Nucleus accumbens (tissue), 56 donors: ENCODE results near the gene SPP2.

Experiments used
- DNase-seq, 56 donors: peaks; one replicate each; lab custom pipeline; 2025; lab: John Stamatoyannopoulos, UW

Gene SPP2, protein sequence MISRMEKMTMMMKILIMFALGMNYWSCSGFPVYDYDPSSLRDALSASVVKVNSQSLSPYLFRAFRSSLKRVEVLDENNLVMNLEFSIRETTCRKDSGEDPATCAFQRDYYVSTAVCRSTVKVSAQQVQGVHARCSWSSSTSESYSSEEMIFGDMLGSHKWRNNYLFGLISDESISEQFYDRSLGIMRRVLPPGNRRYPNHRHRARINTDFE

DNA sequence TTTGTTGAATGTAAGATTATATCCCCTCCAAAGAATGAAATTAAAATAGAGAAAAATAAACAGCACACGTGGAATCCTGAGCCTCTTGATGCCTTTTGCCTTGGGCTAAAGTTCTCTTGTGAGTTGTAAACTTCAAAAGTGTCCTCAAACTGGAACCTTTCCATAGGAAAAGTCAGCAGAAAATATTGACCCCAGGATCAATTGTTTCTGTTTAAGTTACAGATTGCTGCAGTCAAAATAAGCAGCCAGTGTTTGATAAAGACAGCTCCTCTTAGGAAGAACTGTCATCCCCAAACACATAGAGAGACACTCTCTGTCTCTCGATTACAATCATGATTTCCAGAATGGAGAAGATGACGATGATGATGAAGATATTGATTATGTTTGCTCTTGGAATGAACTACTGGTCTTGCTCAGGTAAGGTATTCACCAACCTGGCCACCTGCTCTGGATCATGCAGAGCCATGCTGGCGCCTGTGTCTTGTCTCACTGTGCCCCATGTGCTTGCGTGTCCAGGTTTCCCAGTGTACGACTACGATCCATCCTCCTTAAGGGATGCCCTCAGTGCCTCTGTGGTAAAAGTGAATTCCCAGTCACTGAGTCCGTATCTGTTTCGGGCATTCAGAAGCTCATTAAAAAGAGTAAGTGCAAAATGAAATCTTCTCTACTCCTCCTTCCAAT, at the start of gene SPP2:
Gene SPP2 (plus strand): TSS at position 248 of the 681 bp plus-strand sequence. CDS start 85 bp downstream, at position 333.
- DNase-seq = no peak

DNA sequence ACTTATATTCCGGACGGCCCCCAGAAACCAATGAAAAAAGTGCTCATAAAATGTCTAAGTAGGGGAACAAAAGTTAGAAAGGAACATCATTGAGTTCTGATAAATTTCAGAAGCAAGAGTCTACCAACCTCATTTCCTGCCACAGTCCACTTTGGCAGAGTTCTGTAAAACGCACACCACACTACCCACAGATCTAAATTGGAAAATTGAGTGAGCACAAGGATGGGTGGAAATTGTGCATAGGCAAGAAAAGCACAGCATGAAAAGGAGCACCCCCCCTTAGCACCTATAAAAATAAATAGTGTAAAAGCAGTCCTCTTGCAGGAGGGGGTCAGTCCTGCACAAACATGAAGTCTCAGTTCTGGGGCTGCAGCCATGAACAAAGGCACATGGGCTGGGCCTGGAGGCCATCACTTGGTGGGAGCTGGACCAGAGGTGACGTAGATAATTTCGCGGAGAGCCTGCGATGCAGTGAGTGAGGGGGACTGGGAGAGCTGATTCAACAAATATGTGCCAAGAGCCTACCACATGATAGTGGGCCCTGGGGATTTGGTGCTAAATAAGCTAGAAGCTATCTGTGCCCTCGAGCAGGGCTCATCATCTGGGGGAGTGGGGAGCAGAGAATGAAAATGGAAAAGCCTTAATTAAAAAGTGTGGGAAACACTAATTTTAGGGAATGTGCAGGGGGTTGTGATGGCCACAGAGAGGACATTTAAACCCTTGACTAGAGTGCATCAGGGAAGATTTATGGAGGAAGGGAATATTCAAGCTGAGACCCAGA, 48.9 kb upstream of the SPP2 start:
- no peak for DNase-seq

DNA sequence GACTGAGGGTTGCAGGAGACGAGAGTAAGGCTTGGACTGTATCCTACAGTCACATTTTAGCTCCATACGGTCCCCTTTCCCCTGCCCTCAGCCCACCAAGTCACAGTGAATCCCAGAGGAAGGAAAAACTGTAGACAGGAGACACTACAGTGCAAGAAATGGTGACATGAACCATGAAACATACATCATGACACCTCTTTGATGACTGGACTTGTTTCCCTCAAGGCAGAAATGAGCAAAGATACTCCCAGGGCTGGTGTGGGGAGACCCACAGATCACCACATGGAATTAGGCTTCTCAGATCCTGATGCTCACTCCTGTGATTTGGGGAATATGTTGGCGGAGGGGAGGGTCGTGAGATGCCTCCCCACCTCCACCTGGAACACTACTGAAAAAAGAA, 48.2 kb upstream of the SPP2 start:
- DNase-seq = no peak

DNA sequence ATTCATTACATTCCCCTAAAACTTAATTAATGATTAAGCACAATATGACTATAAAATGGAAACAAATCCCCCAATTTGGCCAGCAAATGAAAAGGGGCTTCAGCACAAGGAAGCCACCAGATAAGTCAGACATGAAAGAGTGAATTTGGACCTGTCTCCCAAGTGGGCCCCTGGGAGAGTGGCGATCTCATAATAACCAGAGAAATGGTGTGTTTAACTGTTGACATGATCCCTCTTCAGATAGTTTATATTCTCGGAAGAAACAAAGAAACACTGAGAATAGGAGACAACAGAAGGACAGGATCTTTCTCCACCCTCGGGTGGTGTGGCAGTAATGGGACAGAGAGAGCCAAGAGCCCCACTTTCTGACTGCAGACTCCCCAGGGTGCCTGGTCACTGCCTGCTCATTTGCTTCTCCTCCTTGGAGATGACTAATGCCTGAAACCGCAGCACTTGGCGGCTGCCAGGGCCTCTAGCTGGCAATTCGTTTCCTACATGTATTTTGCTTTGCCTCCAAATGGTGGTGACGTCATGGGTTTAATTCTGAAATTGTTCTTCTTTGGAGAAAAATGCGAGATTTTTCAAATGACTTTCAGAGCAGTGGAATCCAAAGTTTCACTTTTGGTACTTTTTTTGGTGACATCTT, 46.4 kb upstream of the SPP2 start:
- DNase-seq = no peak

DNA sequence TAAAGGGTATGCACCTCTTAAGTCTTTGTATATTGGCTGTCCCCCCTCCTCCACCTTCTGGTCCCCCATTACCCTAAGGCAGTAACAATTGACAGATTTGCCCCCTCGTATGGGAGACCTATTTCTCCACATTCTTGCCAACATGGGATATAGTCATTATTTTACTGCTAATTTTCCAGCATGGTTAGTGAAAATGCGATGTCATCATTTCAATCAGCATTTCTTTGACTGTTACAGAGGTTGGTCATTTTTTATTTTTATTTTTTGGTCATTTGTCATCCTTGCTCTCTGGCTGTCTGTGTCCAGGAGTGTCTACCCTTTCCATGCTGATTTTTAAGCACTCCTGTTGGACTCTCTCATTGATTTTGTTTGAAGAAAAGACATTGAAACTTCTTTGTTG, 45.4 kb upstream of the SPP2 start:
- DNase-seq = no peak

DNA sequence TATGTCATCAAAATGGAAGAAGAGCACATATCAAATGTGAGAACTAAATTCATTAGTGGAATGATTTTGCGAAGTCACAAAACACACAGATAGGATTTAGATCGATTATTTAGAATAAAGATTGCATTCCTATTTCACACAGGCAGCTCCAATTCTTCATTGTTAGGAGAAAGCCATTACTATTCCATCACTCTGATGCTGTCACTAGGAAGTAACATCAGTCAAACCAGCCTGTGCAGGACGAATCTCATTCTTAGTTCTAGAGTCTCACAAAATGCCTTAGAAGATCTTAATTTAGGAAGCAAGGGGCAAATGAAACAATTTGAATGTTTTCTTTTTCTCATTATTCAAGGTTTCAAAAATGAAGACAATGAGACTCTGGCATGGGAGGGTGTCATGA, 44.0 kb upstream of the SPP2 start:
- no peak for DNase-seq

DNA sequence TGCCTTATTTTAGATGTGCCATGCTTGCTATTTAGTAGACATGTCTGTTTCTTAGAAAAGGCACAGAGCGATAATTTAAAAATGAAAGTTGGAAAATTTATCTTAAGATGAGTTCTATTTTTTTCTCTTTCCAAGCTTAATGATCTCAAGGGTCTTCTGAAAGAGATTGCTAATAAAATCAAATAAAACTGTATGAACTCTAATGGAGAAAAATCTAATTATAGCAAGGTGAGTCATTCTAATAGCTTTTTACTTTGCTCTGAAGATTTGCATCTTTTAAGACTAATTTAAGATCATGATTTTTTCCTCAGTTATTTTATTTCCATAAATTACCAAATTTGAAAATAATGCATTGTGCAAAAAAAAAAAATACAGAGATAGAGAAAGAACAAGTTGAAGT, 36.1 kb upstream of the SPP2 start:
- no peak for DNase-seq

DNA sequence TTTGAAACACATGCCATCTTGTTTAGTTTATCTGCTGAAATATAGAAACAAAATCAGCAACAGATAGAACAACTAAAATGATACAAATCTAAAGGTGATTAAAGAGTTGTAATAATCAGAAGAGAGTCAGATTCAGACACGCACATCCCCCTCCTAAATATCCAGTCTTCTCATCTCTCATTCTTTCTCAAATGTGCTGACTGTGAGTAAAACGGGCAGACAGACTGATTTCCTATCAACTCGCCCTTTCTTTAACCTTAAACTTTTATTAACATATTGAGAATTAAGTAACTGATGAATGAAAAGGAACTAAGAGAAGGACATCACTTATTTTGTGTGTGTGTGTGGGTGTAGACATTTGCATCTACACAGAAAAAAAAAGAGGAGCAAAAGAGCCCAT, 34.6 kb upstream of the SPP2 start:
- no peak for DNase-seq

DNA sequence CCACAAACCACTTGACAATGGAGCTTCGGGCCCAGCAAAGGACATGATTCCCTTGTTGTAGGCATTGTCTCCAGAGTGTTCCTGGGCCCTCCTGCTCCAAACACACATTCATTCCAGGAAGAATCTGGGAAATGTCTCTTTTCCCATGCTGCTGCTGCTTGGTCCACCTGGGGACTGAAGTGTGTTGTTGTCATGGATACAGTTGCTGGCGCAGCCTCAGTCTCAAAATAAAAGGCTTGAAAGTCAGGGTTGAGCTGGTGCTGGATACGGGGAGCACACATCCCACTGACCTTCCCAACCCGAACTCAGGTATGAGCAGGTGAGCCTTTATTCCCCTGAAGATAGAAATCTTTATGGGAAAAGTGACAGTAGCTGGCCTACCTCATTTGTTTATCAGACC, 30.6 kb upstream of the SPP2 start:
- DNase-seq = no peak

DNA sequence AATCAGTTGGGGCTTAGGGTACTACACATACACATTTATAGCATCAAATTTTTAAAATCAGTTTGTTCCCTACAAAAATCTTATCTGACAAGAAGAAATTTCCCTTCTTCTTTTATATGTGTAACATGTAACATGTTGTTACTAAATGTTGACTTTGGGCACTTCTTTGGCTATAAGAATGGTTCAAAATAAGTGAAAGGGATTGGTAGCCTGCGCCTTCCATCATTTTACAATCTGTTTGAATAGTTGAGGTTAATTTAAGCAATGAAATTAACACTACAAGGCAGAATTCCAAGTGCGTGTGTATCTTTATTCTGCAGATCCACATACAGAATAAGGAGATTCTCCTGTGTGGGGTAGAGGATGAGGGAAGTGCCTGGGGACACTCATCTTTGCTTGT, 30.2 kb upstream of the SPP2 start:
- no peak for DNase-seq

DNA sequence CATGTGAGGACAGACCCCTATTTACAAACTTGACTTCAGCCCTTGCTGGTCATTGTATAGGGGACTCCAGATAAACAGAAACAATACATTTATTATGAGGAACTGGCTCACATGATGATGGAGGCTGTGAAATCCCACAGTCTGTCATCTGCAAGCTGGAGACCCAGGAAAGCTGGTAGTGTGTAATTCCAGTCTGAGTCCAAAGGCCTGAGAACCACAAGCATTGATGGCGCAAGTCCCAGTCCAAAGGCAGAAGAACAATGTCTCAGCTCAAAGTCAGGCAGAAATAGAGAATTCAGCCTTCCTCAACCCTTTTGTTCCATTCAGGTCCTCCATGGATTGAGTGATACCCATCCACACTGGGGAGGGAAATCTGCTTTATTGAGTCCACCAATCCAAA, 28.1 kb upstream of the SPP2 start:
- DNase-seq = no peak

DNA sequence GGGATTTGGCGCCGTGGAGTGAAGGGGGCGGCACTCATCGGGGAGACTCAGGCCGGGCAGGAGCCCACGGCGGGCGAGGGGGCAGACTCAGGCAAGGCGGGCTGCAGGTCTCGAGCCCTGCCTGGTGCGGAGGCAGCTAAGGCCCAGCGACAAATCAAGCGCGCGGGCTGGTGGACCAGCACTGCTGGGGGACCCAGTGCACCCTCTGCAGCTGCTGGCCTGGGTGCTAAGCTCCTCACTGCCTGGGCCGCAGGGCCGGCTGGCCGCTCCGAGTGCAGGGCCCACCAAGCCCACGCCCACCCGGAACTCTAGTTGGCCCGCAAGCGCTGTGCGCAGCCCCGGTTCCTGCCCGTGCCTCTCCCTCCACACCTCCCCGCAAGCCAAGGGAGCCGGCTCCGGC, 26.2 kb upstream of the SPP2 start:
- DNase-seq = no peak

DNA sequence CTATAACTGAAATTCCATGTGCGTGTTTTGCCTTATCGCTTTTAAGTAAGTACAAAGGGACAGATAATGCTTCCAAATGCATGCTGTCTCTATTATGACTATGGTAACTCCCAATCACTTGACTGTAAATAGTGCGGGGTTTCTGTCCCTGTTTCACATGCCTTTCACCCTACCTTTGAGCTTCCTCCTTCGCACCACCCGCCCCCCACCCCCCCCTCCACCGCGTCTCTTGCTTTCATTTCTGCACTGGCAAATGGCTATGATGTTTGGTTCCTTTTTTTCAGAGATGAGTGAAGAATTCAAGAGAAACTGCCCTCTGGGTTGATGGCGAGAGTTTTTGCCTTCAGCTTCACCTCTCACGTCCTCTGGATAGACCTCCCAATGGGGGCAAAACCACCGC, 25.0 kb upstream of the SPP2 start:
- DNase-seq = no peak

DNA sequence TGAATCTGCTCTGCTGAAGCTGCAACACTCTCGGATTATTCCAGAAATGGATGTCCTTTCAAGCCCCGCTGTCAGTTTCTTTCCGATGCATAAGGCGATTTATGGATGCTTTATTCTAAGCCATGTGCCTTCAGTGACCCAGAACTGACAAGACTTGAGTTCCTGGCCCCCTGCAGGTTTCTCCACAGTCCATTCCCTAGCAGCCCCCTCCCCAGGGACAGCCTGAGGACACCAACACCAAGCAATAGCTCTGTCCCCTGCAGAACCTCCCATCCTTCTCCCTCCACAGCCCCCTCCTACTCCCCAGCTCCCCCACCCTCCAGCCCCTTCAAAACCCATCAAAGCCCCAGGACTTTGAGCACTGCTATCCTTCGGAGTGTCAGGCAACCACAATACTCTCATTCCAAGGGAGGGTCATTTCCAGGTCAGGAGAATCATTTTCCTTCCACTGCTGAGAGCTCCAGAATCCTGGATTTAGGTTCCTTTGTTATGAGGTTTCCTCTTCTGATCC, 24.6 kb upstream of the SPP2 start:
- no peak for DNase-seq

DNA sequence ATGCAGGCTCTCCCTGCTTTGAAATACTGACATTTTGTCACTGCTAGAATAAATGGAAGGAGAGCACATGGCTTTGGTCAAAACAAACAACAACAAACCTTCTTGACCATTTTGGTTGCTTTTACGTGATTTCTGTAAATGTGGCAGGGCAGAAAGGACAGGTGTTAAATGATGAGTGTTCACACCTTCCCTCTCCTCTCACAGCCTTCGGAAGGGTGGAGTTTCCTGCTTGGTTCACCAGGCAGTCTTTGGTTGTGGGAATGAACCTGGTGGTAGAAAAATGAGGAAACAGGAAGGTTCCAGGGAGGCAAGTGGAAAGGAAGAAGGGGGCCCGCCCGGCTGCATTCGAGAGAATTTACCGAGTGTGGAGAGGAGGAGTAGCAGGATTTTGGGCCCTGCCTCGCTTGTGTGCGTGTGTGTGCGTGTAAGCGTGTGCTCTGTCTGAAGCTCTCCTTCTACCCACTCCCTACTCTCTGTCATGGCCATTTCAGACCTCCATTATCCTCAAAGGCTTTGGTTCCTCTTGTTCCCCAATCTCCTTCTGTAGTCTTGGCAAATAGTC, 23.7 kb upstream of the SPP2 start:
- no peak for DNase-seq

DNA sequence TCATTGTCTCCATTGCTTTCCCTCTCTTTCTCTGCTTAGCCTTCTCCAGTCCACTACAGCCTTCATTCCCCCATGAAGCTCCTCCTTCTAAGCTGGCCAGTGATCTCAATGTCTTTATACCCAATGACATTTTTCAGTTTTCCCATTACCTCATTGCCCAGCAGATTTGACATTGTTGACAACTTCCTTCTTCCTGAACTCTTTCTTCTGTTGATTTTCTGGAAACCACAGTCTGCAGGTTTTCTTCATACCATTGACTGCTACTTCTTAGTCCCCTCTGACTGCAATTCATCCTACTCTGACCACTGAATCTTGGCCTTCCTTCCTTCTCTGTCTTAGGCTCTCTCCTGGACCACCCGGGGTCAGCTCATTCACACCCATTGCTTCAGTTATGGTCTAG, 22.9 kb upstream of the SPP2 start:
- DNase-seq = no peak

DNA sequence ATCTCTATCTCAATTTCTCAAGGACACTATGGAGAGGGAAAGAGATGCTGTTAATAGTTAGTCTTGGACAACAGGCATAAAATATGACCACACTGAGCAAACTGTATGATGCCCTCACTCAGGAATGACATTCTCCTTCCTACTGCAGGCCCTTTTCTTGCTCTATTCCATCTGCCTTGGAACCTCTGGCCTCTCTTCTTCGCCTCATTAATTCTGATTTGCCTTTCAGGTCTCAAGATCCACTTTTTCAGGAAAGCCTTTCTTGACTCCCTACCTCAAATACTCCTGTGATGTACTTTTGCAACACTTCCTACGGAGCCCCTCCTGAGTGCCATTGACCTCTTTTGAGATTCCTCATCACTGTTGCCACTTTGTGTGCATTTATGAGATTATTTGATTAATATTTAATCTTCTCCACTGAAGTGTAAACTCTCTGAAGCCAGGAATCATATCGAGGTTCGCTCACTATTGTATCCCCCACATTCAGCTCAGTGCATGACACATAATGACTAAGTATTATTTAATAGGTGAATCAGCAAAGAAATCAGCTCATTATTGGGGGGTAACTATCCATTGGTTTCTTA, 21.3 kb upstream of the SPP2 start:
- DNase-seq = no peak

DNA sequence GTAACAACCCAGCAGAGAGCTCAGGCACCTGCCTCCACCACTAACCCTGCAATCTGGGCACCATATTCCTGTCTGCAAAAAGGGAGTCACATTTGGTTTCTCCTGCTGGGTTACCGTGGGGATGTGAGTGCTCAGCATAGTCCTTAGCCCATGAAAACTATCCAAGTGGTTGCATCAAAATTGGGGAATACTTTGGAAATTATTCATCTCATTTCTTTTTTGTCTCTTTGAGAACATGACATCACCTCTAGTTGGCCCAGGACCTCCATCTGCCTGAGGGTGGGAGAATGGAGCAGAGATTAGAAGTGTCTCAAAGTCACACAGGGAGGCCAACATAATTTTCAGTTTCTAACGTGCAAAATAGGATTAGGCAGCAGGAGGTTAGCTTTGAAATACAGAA, 19.3 kb upstream of the SPP2 start:
- no peak for DNase-seq

DNA sequence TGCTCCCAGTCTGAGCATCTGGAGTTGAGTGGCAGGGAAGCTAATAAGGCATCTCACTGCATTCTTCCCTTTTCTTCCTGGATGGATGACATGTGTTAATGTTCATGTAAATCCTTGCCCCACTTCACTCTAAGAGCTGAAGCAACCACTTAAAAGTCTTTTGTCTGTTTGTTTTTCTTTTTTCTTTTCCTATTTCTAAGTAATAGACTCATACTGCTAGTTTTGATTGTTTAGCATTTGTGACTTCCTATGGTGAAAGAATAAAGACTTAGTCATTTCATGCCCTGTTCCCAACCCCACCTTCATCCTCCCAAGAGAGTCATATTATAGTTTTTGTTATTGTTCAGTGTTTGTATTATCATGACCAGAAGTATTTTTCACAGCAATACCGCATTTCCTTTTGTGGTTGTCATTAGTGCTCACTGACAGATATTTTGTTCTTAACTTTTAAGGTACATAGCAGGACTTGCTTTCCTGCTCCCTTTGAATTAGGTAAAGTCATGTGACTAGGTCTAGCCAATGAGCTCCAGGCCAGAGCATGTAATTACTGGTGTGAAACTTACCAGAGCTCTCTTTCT, 18.1 kb upstream of the SPP2 start:
- no peak for DNase-seq

DNA sequence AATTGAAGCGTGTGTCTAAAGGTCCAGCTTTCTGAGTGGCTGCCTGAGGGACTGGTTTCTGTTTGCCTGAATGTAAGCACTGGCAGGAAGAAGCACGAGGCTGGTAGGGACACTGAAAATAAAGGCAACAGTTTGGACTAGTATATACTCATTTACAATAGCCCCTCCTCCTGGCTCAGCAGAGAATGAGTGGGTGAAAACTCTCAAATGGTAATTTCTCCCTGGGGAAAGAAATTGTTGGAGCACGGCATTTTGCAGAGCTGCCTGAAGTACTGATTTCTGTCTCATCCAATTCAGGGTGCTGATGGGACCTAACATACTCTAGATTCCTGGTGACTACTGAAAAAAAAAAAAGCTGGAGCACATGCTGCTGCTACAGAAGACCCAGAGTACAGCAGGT, 17.3 kb upstream of the SPP2 start:
- DNase-seq = no peak
